ENCODE results near the gene MMP27.

The MMP27 gene

GRCh38 chr11:102655547-102655946 lies 50.0 kb downstream of the MMP27 start:
- no peak overlapping the region for H3K4me3 ChIP-seq (ENCODE audit: low read length)
- peaks cover 35% of the 10 kb centered on the region for H3K27me3 ChIP-seq (ENCODE audit: control insufficient read depth, insufficient read depth, low read length)
- no peaks in the 10 kb centered on the region for H3K36me3 ChIP-seq (ENCODE audit: insufficient read depth, low read length)
- H3K4me1 ChIP-seq (ENCODE audit: control insufficient read depth, insufficient read depth, low read length), result no peaks in the 10 kb centered on the region
- no peak overlapping the region for H3K9ac ChIP-seq (ENCODE audit: low read depth, low read length)
- H3K4me2 ChIP-seq (ENCODE audit: low read length), result no peak overlapping the region
- peaks cover 4% of the 10 kb centered on the region for H3K9me3 ChIP-seq (replicated peaks; ENCODE audit: low read length)

GRCh38 chr11:102654761-102655160 lies 50.8 kb downstream of the MMP27 start:
- H3K4me2 ChIP-seq (ENCODE audit: low read length), result no peak overlapping the region
- H3K36me3 ChIP-seq (ENCODE audit: insufficient read depth, low read length), result no peaks in the 10 kb centered on the region
- no peak overlapping the region for H3K4me3 ChIP-seq (ENCODE audit: low read length)
- no peaks in the 10 kb centered on the region for H3K4me1 ChIP-seq (ENCODE audit: control insufficient read depth, insufficient read depth, low read length)
- H3K9ac ChIP-seq (ENCODE audit: low read depth, low read length), result no peak overlapping the region
- H3K27me3 ChIP-seq (ENCODE audit: control insufficient read depth, insufficient read depth, low read length), result peaks cover 35% of the 10 kb centered on the region
- peaks cover 4% of the 10 kb centered on the region for H3K9me3 ChIP-seq (replicated peaks; ENCODE audit: low read length)

GRCh38 chr11:102653744-102654291 lies 51.8 kb downstream of the MMP27 start:
- Histone ChIP-seq H3K36me3 (ENCODE audit: insufficient read depth, low read length) (no peaks in the 10 kb centered on the region), H3K9ac (ENCODE audit: low read depth, low read length) (no peak overlapping the region), H3K27me3 (ENCODE audit: control insufficient read depth, insufficient read depth, low read length) (peaks cover 25% of the 10 kb centered on the region)

DNA sequence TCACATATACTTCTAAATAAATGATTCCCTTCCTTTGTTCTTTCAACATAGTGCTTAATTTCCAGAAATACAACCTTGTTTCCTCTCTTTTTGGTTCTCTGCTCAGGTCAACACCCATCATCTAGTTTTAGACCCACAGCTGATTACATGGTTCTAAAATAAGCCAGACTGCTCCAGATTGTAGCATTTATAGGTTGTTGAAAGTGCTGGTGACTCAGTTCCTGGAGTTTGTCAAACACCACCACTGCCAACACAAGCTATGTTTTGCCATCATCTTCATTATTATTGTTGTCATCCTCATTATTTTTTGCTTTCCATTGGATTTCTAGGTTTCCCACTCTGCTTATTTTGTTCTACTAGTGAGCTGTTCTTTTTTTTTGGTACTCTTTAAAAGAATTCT lies 58.1 kb downstream of the MMP27 start:
- H3K4me3 ChIP-seq (ENCODE audit: low read length), result no peak overlapping the region
- no peaks in the 10 kb centered on the region for H3K4me1 ChIP-seq (ENCODE audit: control insufficient read depth, insufficient read depth, low read length)

More at GRCh38 chr11:102653744-102654291, 51.8 kb downstream of the MMP27 start:
- no peak overlapping the region for H3K4me2 ChIP-seq (ENCODE audit: low read length)
- H3K4me1 ChIP-seq (ENCODE audit: control insufficient read depth, insufficient read depth, low read length), result no peaks in the 10 kb centered on the region
- H3K9me3 ChIP-seq (replicated peaks; ENCODE audit: low read length), result peaks cover 4% of the 10 kb centered on the region
- no peak overlapping the region for H3K4me3 ChIP-seq (ENCODE audit: low read length)

DNA sequence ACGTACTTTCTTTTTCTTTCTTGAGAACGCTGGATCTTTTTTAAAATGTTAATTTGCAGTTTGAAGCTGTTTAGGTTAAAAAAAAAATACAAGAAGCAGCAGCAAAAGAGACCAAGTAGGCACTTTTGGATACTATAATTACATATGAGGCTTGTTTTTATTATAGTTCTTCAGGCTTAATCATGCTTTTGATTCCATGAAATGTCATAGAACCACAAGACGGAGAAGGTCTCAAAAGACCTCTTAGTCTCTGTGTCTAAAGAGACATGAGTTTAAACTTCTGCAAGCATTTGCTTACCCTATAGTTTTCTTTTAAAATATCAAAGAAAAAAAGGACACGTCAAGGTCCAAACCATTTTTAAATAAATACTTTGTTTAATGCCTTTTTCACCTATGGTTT lies 61.6 kb downstream of the MMP27 start:
- no peaks in the 10 kb centered on the region for H3K36me3 ChIP-seq (ENCODE audit: insufficient read depth, low read length)
- no peaks in the 10 kb centered on the region for H3K4me1 ChIP-seq (ENCODE audit: control insufficient read depth, insufficient read depth, low read length)
- H3K9ac ChIP-seq (ENCODE audit: low read depth, low read length), result no peak overlapping the region
- H3K4me3 ChIP-seq (ENCODE audit: low read length), result no peak overlapping the region
- H3K27me3 ChIP-seq (ENCODE audit: control insufficient read depth, insufficient read depth, low read length), result peaks cover 4% of the 10 kb centered on the region
- H3K9me3 ChIP-seq (replicated peaks; ENCODE audit: low read length), result no peaks in the 10 kb centered on the region
- no peak overlapping the region for H3K4me2 ChIP-seq (ENCODE audit: low read length)

More for the DNA sequence above, 58.1 kb downstream of the MMP27 start:
- Histone ChIP-seq H3K27me3 (ENCODE audit: control insufficient read depth, insufficient read depth, low read length) (peaks cover 3% of the 10 kb centered on the region), H3K9ac (ENCODE audit: low read depth, low read length) (no peak overlapping the region), H3K9me3 (replicated peaks; ENCODE audit: low read length) (no peaks in the 10 kb centered on the region), H3K4me2 (ENCODE audit: low read length) (no peak overlapping the region), H3K36me3 (ENCODE audit: insufficient read depth, low read length) (no peaks in the 10 kb centered on the region)

Measured in skeletal muscle satellite cell (primary cell).